ENCODE measurements around the gene GLIS1.
"Not testable (repeated sequence)": the region's sequence is repeated elsewhere in the genome, so short reads cannot be mapped to it uniquely, and the experiment has no call there.

The GLIS1 gene

DNA sequence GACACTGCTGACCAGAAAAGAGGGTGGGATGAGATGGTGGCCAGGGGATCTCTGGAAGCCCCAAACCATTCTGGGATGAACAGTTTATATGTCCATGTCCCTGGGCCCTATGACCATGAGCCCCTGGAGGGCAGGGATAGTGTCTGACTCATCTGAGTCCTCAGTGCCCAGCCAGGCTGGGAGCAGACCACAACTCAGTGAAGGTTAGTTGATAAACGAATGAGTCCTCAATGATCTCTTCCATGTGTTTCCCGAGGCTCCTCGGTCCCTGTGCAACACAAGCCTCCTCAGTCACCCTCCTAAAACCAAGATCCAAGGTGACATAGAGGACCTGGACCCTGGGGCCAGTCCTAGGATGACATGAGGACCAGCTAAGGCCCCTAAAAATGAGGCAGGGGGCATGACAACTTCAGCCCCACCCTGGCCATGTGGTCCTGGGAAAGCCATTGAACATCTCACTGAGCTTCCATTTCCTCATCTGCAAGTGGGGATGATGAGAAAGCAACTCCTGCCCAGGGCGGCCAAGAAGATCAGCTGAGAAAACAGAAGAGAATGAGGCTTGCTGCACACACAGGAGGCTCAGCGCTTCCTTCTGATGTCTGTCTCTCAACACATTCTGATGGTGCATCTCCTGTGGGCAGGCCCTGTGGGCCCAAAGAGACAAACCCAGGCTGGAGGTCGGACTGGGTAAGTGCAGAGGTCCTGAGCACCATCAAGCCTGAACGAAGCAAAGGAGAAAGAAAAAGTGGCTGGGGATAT, 86.3 kb downstream of the GLIS1 start:
- no peak overlapping the region for H3K4me3 Mint-ChIP-seq
- no peaks in the 10 kb centered on the region for H3K4me1 Mint-ChIP-seq
- H3K27me3 Mint-ChIP-seq, result peaks cover 28% of the 10 kb centered on the region
- no peak overlapping the region for H3K27ac Mint-ChIP-seq
- DNase-seq (no peak), ATAC-seq (no peak)
- H3K9me3 Mint-ChIP-seq, result no peaks in the 10 kb centered on the region

DNA sequence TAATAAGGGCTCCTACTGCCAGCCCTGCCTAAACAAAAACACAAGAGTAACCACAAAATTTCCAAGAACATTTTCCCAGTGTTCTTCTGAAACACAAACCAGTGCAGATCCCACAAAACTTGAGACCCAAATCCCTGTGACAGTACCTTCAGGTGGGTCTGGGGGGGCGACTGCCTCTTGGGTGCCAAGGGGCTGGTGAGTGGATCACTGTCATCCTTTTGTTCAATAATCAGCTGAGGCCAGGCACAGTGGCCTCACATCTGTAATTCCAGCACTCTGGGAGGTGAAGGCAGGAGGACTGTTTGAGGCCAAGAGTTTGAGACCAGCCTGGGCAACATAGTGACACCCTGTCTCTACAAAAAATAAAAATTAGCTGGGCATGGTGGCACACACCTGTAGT, 87.6 kb downstream of the GLIS1 start:
- Mint-ChIP-seq H3K27me3 (peaks cover 29% of the 10 kb centered on the region), H3K4me3 (no peak overlapping the region), H3K27ac (no peak overlapping the region), H3K9me3 (no peaks in the 10 kb centered on the region), H3K4me1 (no peaks in the 10 kb centered on the region)
- ATAC-seq (no peak), DNase-seq (no peak)

- DNase-seq (no peak), ATAC-seq (no peak)
- Mint-ChIP-seq H3K27ac (no peak overlapping the region), H3K9me3 (no peaks in the 10 kb centered on the region), H3K4me3 (no peak overlapping the region), H3K4me1 (no peaks in the 10 kb centered on the region), H3K27me3 (peaks cover 8% of the 10 kb centered on the region)
Measured at GRCh38 chr1:53648516-53648915, 90.4 kb downstream of the GLIS1 start.

DNA sequence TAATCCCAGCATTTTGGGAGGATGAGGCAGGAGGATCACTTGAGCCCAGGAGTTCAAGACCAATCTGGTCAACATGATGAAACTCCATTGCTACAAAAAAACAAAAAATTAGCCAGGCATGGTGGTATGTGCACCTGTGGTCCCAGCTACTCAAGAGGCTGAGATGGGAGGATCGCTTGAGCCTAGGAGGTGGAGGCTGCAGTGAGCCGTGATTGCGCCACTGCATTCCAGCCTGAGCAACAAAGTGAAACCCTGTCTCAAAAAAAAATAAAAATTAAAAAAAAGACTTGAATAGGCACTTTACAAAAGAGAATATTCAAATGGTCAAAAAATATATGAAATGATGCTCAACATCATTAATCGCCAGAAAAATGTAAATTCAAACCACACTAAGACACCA, 91.0 kb downstream of the GLIS1 start:
- not testable (repeated sequence) for ATAC-seq, H3K4me3 Mint-ChIP-seq, DNase-seq, H3K27ac Mint-ChIP-seq, H3K27me3 Mint-ChIP-seq, H3K4me1 Mint-ChIP-seq, H3K9me3 Mint-ChIP-seq

- Mint-ChIP-seq H3K27ac (peak overlapping the region in 1 of 2 donors; percentile 37), H3K4me1 (no peaks in the 10 kb centered on the region), H3K4me3 (no peak overlapping the region), H3K27me3 (peaks cover 8% of the 10 kb centered on the region), H3K9me3 (no peaks in the 10 kb centered on the region)
- DNase-seq, result no peak
- no peak for ATAC-seq
Measured at GRCh38 chr1:53646732-53647131, 92.2 kb downstream of the GLIS1 start.

DNA sequence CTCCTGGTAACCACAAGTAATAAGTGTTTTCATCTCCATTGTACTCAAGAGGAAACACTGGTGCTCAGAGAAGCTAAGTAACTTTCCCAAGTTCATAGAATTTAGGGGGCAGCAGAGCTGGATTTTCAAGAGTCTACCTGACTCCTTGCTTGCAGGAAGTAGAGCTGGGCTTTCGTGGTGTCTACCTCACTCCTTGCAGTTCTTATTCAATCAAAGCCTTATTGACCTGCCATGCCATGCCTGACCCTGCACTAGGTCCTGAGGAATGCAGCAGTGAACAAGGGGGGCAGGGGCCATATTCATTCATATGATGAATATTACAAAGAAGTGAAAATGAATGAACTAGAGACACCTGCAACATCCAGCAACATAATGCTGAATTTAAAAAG, 93.3 kb downstream of the GLIS1 start:
- Mint-ChIP-seq H3K4me3 (no peak overlapping the region), H3K9me3 (no peaks in the 10 kb centered on the region), H3K27me3 (peaks cover 8% of the 10 kb centered on the region), H3K27ac (no peak overlapping the region), H3K4me1 (no peaks in the 10 kb centered on the region)
- ATAC-seq, result no peak
- DNase-seq, result no peak

DNA sequence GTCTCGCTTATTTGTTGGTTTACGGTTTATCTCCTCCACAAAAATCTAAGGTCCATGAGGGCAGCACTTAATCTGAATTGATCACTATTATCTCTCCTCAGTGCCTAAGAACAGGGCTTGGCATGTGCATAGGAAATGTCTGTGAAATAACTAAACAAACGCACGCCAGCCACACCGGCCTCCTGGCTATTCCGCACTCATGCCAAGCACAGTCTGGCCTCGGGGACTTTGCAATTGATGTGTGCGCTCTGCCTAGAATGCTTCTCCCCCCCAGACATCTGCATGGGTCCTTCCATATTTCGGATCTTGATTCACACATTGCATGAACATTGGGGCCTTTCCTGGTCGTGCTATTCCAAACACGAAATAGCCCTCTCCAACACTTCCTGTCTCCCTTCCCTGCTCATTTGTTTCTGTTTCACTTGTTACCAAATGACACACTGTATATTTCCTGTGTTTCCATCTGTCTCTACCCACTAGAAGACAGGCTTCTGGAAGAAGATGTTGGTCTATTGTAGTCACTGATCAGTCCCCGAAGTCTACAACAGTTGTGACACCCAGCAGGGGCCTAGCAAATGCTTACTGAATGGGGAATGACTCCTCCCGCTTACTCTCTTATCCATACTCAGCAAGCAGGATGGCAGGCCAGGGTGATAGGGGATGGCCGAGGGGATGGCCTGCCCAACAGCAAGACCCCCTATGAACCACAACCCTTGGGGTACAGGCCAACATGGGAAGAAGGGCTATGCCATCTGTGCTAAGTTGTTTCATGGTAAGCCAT, 93.9 kb downstream of the GLIS1 start:
- Mint-ChIP-seq H3K9me3 (no peaks in the 10 kb centered on the region), H3K27ac (no peak overlapping the region), H3K4me1 (no peaks in the 10 kb centered on the region), H3K27me3 (peaks cover 8% of the 10 kb centered on the region), H3K4me3 (no peak overlapping the region)
- DNase-seq (no peak), ATAC-seq (no peak)

GRCh38 chr1:53644496-53644895, 94.5 kb downstream of the GLIS1 start:
- H3K27me3 Mint-ChIP-seq, result peaks cover 8% of the 10 kb centered on the region
- no peak overlapping the region for H3K27ac Mint-ChIP-seq
- no peaks in the 10 kb centered on the region for H3K9me3 Mint-ChIP-seq
- H3K4me1 Mint-ChIP-seq, result no peaks in the 10 kb centered on the region
- H3K4me3 Mint-ChIP-seq, result no peak overlapping the region
- DNase-seq (no peak), ATAC-seq (no peak)

GRCh38 chr1:53643881-53644390, 95.0 kb downstream of the GLIS1 start:
- no peak for ATAC-seq
- DNase-seq, result no peak
- Mint-ChIP-seq H3K27ac (peak overlapping the region in 1 of 2 donors; percentile 68), H3K4me1 (no peaks in the 10 kb centered on the region), H3K27me3 (peaks cover 8% of the 10 kb centered on the region), H3K4me3 (no peak overlapping the region), H3K9me3 (no peaks in the 10 kb centered on the region)

GRCh38 chr1:53643041-53643880, 95.7 kb downstream of the GLIS1 start:
- Mint-ChIP-seq H3K4me1 (no peaks in the 10 kb centered on the region), H3K9me3 (no peaks in the 10 kb centered on the region), H3K27ac (no peak overlapping the region), H3K4me3 (no peak overlapping the region), H3K27me3 (peaks cover 8% of the 10 kb centered on the region)
- ATAC-seq (no peak), DNase-seq (no peak)

DNA sequence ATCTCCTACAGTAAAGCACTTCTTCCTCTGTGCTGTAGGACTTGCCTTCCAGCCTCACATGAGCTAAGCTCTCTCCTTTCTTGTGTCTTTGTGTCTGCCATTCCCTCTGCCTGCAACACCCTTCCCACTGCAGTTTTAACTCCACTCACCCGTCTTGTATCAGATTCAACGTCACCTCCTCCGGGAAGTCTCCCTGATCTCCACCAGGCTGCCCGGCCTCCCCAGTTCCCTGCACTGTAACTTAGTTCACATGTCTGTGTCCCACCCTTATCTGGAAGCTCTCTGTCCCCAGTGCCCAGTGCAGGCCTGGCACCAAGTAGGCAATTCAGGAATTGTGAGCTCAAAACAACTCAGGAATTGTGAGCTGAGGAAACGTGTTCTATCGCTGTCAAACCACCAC, 96.4 kb downstream of the GLIS1 start:
- Mint-ChIP-seq H3K4me3 (no peak overlapping the region), H3K27ac (no peak overlapping the region), H3K4me1 (no peaks in the 10 kb centered on the region), H3K27me3 (peaks cover 8% of the 10 kb centered on the region), H3K9me3 (no peaks in the 10 kb centered on the region)
- ATAC-seq (no peak), DNase-seq (no peak)

- Mint-ChIP-seq H3K9me3 (no peaks in the 10 kb centered on the region), H3K4me3 (no peak overlapping the region), H3K4me1 (no peaks in the 10 kb centered on the region), H3K27me3 (peaks cover 8% of the 10 kb centered on the region), H3K27ac (no peak overlapping the region)
- DNase-seq, result no peak
- no peak for ATAC-seq
Measured at GRCh38 chr1:53642215-53642555, 96.8 kb downstream of the GLIS1 start.

DNA sequence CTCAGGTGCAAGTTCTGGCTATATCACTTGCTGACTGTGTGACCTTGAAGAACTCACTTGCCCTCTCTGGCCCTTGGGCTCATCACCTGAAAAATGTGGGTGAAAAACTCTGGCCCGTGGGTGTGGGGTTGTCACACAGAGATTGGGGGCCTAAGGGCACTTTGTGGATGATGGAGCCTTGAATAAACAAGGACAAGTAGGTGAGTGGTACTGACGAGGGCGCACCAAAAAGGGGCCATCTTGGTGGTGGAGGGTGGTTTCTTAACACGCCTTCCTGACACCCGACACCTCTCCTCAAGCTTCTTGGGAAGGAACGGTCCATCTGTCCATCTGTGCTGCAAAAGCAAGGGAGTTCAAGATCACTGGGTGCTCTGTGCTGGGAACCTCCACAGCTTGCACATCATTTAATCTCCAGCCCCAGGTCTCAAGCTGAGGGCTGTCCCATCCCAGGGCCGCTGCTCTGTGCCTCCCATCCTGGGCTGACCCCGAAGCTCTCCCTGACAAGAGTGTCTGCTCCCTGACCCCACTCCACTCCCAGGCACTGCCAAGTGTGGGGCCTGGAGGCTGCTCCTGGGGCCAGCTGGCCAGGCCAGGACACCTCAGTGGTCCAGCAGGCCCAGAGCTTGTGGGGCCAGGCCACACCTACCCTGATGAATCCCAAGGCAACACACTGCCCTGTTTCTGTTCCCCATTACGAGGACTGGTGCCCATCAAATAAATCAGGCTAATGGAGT, 97.3 kb downstream of the GLIS1 start:
- Mint-ChIP-seq H3K9me3 (no peaks in the 10 kb centered on the region), H3K4me1 (no peaks in the 10 kb centered on the region), H3K4me3 (no peak overlapping the region), H3K27ac (no peak overlapping the region), H3K27me3 (peaks cover 5% of the 10 kb centered on the region)
- ATAC-seq (no peak), DNase-seq (no peak)

- ATAC-seq (no peak), DNase-seq (no peak)
- H3K27me3 Mint-ChIP-seq, result no peaks in the 10 kb centered on the region
- no peaks in the 10 kb centered on the region for H3K4me1 Mint-ChIP-seq
- no peak overlapping the region for H3K27ac Mint-ChIP-seq
- H3K4me3 Mint-ChIP-seq, result no peak overlapping the region
- H3K9me3 Mint-ChIP-seq, result no peaks in the 10 kb centered on the region
Measured at GRCh38 chr1:53640701-53641075, 98.3 kb downstream of the GLIS1 start.

DNA sequence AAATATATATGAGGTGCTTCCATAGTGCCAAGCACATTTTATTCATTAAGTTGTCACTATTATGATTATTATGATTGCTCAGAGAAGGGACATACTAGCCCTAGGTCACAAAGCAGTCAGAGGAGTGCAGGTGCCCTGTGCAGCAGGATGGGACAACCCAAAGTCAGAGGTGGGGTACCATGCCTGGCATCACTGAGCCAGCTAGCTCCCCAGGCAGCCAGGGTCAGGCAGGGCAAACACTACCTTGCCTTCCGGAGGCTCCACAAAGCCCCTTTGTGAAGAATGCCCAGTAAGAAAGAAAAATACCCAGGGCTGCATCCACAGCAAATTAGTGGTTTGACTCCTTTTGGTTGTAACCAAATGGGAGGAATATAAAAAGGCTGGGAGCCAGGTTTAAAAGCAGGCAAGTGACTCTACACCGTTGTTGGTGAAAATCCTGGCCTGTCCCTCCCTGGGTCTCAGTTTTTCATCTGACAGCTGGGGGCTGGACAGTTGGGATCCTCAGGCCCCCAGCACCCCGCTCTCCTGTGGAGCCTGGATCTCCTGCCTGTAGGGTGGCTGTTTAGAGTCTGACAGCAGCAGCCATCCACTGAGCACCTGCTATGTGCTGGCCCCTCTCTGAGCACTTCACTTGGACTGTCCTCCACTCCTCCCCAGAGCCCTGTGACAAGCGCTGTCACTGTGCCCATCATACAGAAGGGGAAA, 98.8 kb downstream of the GLIS1 start:
- Mint-ChIP-seq H3K27me3 (no peaks in the 10 kb centered on the region), H3K9me3 (no peaks in the 10 kb centered on the region)
- ATAC-seq, result no peak

More for the DNA sequence above, 98.8 kb downstream of the GLIS1 start:
- Mint-ChIP-seq H3K4me3 (no peak overlapping the region), H3K27ac (no peak overlapping the region), H3K4me1 (no peaks in the 10 kb centered on the region)
- no peak for DNase-seq

All from stimulated activated naive CD8-positive, alpha-beta T cell treated with anti-CD3 and anti-CD28 coated beads, Interleukin-15, amount 100 ng/mL, for 72 hours (primary cell).